Natural killer cell (primary cell): ENCODE results near the gene NFATC4. TPM values are rescaled to one million over a fixed set of nuclear protein-coding genes. Genes with fewer than 3 reads are reported as not detected.

ENCODE experiments used
- ATAC-seq, 3 donors: fragments of 150-1000 bp in 2 of 3; fragments of 200-7000 bp in 1 of 3; cut with Tn5 transposase; 1 replicate in 1 of 3; 2 replicates in 2 of 3; pipeline ENCODE4 v1.10.0; 2021; ENCODE audit warnings: mild to moderate bottlenecking in 2 of 3, moderate library complexity in 2 of 3
- DNase-seq, 2 donors: peaks; one replicate each; pipeline versions ENCODE4 v3.0.0 to v3.0.0-alpha.2; 2013 to 2021; ENCODE audit warnings: mixed read lengths in 1 of 2
- H3K27ac ChIP-seq: one replicate; pipeline ENCODE4 v1.5.1; 2013; ENCODE audit warnings: mild to moderate bottlenecking, low read length
- H3K27me3 ChIP-seq: one replicate; pipeline ENCODE4 v1.6.1; 2013; ENCODE audit warnings: low read length; ENCODE audit not compliant: control insufficient read depth, insufficient read depth
- H3K36me3 ChIP-seq: one replicate; pipeline ENCODE4 v1.6.1; 2013; ENCODE audit warnings: low read length; ENCODE audit not compliant: control insufficient read depth, insufficient read depth
- H3K4me1 ChIP-seq: one replicate; pipeline ENCODE4 v1.6.1; 2013; ENCODE audit warnings: low read length; ENCODE audit not compliant: control insufficient read depth, insufficient read depth
- H3K4me3 ChIP-seq: one replicate; pipeline ENCODE4 v1.5.1; 2013; ENCODE audit warnings: low read length
- H3K9me3 ChIP-seq: one replicate; pipeline ENCODE4 v1.6.1; 2013; ENCODE audit warnings: low read length; ENCODE audit not compliant: control insufficient read depth, insufficient read depth
- H3K27ac Mint-ChIP-seq, 2 donors: one replicate each; pipeline ENCODE4 v1.8.0; 2022; ENCODE audit warnings: mild to moderate bottlenecking in 2 of 2, mixed read lengths in 2 of 2, moderate library complexity in 1 of 2
- H3K27me3 Mint-ChIP-seq, 2 donors: one replicate each; pipeline ENCODE4 v1.8.0; 2022; ENCODE audit warnings: low read depth in 2 of 2, mixed read lengths in 2 of 2
- H3K36me3 Mint-ChIP-seq: one replicate; pipeline ENCODE4 v1.8.0; 2022; ENCODE audit warnings: mixed read lengths
- H3K4me1 Mint-ChIP-seq, 2 donors: one replicate each; pipeline ENCODE4 v1.8.0; 2022; ENCODE audit warnings: mixed read lengths in 2 of 2
- H3K4me3 Mint-ChIP-seq: one replicate; pipeline ENCODE4 v1.8.0; 2022; ENCODE audit warnings: mild to moderate bottlenecking, moderate library complexity, mixed read lengths
- H3K9me3 Mint-ChIP-seq, 2 donors: one replicate each; pipeline ENCODE4 v1.8.0; 2022; ENCODE audit warnings: mixed read lengths in 2 of 2
- whole genome bisulfite sequencing: methylation state at CpG from one replicate; pipeline ENCODE4 v1.1.7; 2013; ENCODE audit warnings: missing lambda C conversion rate; ENCODE audit not compliant: insufficient coverage; 5-methylcytosine and 5-hydroxymethylcytosine counted together
- intact Hi-C: fragments of 100-400 bp; cut with micrococcal nuclease; formaldehyde crosslinking; loops from one replicate; pipeline ENCODE4 v1.14.2; 2022
- total RNA-seq, 4 donors: library from RNA; stranded (reverse); fragments of 120-200 nt in 1 of 4; gene quantifications; one replicate each; pipeline versions ENCODE4 v1.2.3 to v1.2.4, GENCODE V29; 2013 to 2022
- TF ChIP-seq, protein P1 (sequence below): fragments of 200-600 bp; IDR thresholded peaks from one replicate; pipeline ENCODE4 v1.8.0; 2022; ENCODE audit warnings: antibody characterized with exemption

The NFATC4 gene
- total RNA-seq, 3 donors from 2014 or later (not counting 1 experiment from before 2014, with no cell fraction given), result not detected

DNA sequence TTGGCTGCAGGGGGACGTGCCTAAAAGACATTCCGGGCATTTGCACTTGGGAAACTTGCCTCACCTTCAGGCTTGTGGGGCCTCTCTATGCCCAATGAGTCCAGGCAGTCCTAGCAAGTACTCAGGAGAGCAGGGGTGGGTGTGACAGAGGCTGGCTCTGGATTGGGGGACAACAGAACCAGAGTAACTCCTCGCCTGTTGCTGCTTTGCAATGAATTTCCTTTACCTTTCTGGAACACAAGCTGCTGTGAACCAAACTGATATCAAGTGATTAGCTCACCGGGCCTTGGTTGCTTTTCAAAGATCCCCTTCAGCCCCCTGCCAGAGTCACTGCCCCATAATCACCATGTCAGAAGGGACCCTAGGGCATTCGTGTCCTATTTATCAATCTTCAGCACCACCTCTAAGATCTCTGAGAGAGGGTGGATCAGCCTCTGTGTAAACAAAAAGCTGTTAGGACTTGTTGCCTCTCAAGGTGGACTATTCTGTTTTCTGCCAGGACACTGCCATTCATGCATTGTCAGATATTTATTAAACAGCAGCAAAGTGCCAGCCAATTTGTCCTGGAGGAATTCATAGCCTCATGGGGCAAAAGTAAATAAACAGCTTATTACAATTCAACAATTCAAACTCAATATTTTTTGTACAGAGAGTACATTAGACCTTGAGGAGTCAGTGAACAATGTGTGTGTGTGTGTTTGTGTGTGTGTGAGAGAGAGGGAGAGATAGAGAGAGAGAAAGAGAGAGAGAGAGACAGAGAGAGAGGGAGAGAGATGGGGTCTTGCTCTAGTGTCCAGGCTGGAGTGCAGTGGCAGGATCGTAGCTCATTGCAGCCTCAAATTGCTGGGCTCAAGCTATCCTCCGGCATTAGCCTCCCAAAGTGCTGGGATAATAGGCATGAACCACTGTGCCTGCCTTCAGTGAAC is 11.3 kb downstream of the NFATC4 start:
- WGBS, result 88% methylated on average over 6 of the region's 7 CpGs
- Histone ChIP-seq H3K36me3 (no peaks in the 10 kb centered on the region), H3K4me3 (no peak overlapping the region), H3K9me3 (no peaks in the 10 kb centered on the region), H3K27ac (no peak overlapping the region), H3K4me1 (no peaks in the 10 kb centered on the region), H3K27me3 (no peaks in the 10 kb centered on the region)
- H3K36me3 Mint-ChIP-seq, result no peaks in the 10 kb centered on the region
- ATAC-seq (no peak), DNase-seq (no peak)
- H3K4me1 Mint-ChIP-seq, result no peaks in the 10 kb centered on the region
- H3K27ac Mint-ChIP-seq, result no peak overlapping the region
- no peaks in the 10 kb centered on the region for H3K9me3 Mint-ChIP-seq
- intact Hi-C loops, result no loop called here
- H3K4me3 Mint-ChIP-seq, result no peak overlapping the region
- H3K27me3 Mint-ChIP-seq, result peaks cover 0 to 4% of the 10 kb centered on the region in 2 donors
- TF ChIP-seq, protein P1, sequence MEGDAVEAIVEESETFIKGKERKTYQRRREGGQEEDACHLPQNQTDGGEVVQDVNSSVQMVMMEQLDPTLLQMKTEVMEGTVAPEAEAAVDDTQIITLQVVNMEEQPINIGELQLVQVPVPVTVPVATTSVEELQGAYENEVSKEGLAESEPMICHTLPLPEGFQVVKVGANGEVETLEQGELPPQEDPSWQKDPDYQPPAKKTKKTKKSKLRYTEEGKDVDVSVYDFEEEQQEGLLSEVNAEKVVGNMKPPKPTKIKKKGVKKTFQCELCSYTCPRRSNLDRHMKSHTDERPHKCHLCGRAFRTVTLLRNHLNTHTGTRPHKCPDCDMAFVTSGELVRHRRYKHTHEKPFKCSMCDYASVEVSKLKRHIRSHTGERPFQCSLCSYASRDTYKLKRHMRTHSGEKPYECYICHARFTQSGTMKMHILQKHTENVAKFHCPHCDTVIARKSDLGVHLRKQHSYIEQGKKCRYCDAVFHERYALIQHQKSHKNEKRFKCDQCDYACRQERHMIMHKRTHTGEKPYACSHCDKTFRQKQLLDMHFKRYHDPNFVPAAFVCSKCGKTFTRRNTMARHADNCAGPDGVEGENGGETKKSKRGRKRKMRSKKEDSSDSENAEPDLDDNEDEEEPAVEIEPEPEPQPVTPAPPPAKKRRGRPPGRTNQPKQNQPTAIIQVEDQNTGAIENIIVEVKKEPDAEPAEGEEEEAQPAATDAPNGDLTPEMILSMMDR, result no peak

DNA sequence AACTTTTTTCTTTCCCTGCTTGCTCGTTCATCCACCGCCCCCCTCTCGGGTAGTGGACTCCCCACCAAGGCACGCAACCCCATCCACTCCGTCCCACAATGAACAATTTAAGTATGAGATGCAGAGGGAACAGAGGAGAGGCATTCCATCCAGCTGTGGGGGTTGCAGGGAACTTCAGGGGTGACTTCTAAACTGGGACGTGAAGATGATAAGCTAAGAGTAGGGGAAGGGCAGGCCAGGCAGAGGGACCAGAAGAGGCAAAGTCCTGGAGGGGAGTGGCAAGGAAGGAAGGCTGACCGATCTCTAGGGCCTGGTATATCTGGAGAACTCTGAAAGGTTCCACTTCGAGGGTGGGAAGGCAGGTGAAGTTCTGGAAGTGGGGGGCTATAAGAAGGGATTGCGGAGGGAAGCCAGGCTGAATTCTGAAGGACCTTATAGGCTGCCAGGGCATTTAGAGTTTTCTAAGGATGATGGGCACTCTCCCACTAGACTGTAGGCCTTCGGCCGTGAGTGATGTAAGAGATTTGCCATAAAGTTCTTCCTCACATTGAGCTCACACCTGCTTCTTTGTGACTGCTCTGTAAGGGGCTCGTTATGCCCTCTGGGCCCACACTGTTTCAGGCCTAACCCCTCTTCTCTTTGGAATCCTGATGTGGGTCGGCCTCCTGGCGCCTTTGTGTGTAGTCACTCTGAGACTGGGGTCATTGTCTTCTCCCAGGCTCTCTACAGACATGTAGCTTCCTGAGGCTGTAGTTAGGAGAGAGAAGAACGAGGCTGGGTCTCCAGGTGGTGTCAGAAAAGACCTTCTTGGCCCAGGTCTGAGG is 12.1 kb downstream of the NFATC4 start:
- H3K27me3 Mint-ChIP-seq, result peaks cover 5 to 9% of the 10 kb centered on the region in 2 donors
- H3K9me3 Mint-ChIP-seq, result no peaks in the 10 kb centered on the region
- H3K36me3 Mint-ChIP-seq, result no peaks in the 10 kb centered on the region
- Histone ChIP-seq H3K4me1 (no peaks in the 10 kb centered on the region), H3K27me3 (no peaks in the 10 kb centered on the region), H3K9me3 (no peaks in the 10 kb centered on the region), H3K36me3 (no peaks in the 10 kb centered on the region), H3K27ac (no peak overlapping the region), H3K4me3 (no peak overlapping the region)
- DNase-seq (no peak), ATAC-seq (no peak)
- no peak overlapping the region for H3K4me3 Mint-ChIP-seq
- intact Hi-C loops, result no loop called here
- TF ChIP-seq, protein P1, result no peak
- 88% methylated on average over 13 of the region's 15 CpGs for WGBS
- H3K4me1 Mint-ChIP-seq, result no peaks in the 10 kb centered on the region
- no peak overlapping the region for H3K27ac Mint-ChIP-seq

- H3K9me3 ChIP-seq, result no peaks in the 10 kb centered on the region
- no peak overlapping the region for H3K27ac ChIP-seq
- WGBS, result 86% methylated on average over 8 of the region's 8 CpGs
- no peaks in the 10 kb centered on the region for H3K36me3 ChIP-seq
- peaks cover 9 to 12% of the 10 kb centered on the region in 2 donors for H3K27me3 Mint-ChIP-seq
- no peaks in the 10 kb centered on the region for H3K4me1 Mint-ChIP-seq
- no peaks in the 10 kb centered on the region for H3K4me1 ChIP-seq
- H3K4me3 Mint-ChIP-seq, result no peak overlapping the region
- no peak overlapping the region for H3K27ac Mint-ChIP-seq
- TF ChIP-seq, protein P1, result no peak
- H3K27me3 ChIP-seq, result no peaks in the 10 kb centered on the region
- no peaks in the 10 kb centered on the region for H3K36me3 Mint-ChIP-seq
- no peak overlapping the region for H3K4me3 ChIP-seq
- intact Hi-C loops, result no loop called here
- DNase-seq (no peak), ATAC-seq (no peak)
- no peaks in the 10 kb centered on the region for H3K9me3 Mint-ChIP-seq
Measured at GRCh38 chr14:24381363-24382063, 13.5 kb downstream of the NFATC4 start.
